HG02763 (cell line): ENCODE data around the gene LIME1.

ENCODE experiments used
- ATAC-seq: cut with Tn5 transposase; IDR thresholded peaks from one replicate; pipeline ENCODE4 v1.9.1; 2021; ENCODE audit warnings: mild to moderate bottlenecking, moderate library complexity; ENCODE audit not compliant: unreplicated experiment

LIME1 gene

GRCh38 chr20:63696628-63697356 is 39.7 kb upstream of the LIME1 start, which contains the start of gene TNFRSF6B:
TNFRSF6B (plus strand) TSS chr20:63696652; CDS start chr20:63696768, 116 bp downstream.
- no peak for ATAC-seq

GRCh38 chr20:63697357-63697867 is 39.1 kb upstream of the LIME1 start:
- ATAC-seq, result no peak

GRCh38 chr20:63697868-63698545 is 38.5 kb upstream of the LIME1 start:
- ATAC-seq, result no peak

- ATAC-seq, result no peak
Measured at GRCh38 chr20:63698739-63699465, 37.6 kb upstream of the LIME1 start.

- no peak for ATAC-seq
Measured at GRCh38 chr20:63699466-63700198, 36.8 kb upstream of the LIME1 start.

GRCh38 chr20:63700199-63701050 is 36.0 kb upstream of the LIME1 start:
- no peak for ATAC-seq

GRCh38 chr20:63701051-63701328 is 35.5 kb upstream of the LIME1 start:
- no peak for ATAC-seq

GRCh38 chr20:63701329-63702035 is 35.0 kb upstream of the LIME1 start:
- no peak for ATAC-seq

GRCh38 chr20:63702036-63702665 is 34.3 kb upstream of the LIME1 start:
- ATAC-seq, result no peak

GRCh38 chr20:63702751-63703470 is 33.6 kb upstream of the LIME1 start:
- no peak for ATAC-seq

GRCh38 chr20:63703471-63703975 is 32.9 kb upstream of the LIME1 start:
- no peak for ATAC-seq

- ATAC-seq, result no peak
Measured at GRCh38 chr20:63703976-63704748, 32.3 kb upstream of the LIME1 start.

GRCh38 chr20:63704749-63705117 is 31.7 kb upstream of the LIME1 start:
- ATAC-seq, result no peak

- no peak for ATAC-seq
Measured at GRCh38 chr20:63705232-63706026, 31.0 kb upstream of the LIME1 start.

GRCh38 chr20:63706027-63706695 is 30.3 kb upstream of the LIME1 start:
- no peak for ATAC-seq
